HEK293T (cell line): ENCODE measurements around the gene DCUN1D2.

Experiments
- BHLHE40 ChIP-seq: fragments of 450-650 bp; IDR thresholded peaks from 2 replicates; pipeline ENCODE4 v1.6.1; 2016; ENCODE audit warnings: mild to moderate bottlenecking, moderate library complexity, borderline replicate concordance
- CTBP1 ChIP-seq: fragments of 450-650 bp; IDR thresholded peaks from 2 replicates; pipeline ENCODE4 v1.6.1; 2016; ENCODE audit warnings: borderline replicate concordance
- ELF4 ChIP-seq: fragments of 450-650 bp; IDR thresholded peaks from 2 replicates; pipeline ENCODE4 v1.6.1; 2017; ENCODE audit warnings: antibody characterized with exemption
- FOXA1 ChIP-seq: fragments of 450-650 bp; IDR thresholded peaks from 2 replicates; pipeline ENCODE4 v1.6.1; 2016; ENCODE audit warnings: mild to moderate bottlenecking
- FOXM1 ChIP-seq: fragments of 450-650 bp; IDR thresholded peaks from 2 replicates; pipeline ENCODE4 v1.6.1; 2017; ENCODE audit warnings: mild to moderate bottlenecking, borderline replicate concordance
- HDGF ChIP-seq: fragments of 450-650 bp; IDR thresholded peaks from 2 replicates; pipeline ENCODE4 v1.6.1; 2017; ENCODE audit warnings: antibody characterized with exemption, borderline replicate concordance
- L3MBTL2 ChIP-seq: fragments of 450-650 bp; conservative IDR thresholded peaks from 2 replicates; pipeline ENCODE4 v1.6.1; 2016; ENCODE audit warnings: mild to moderate bottlenecking
- LEF1 ChIP-seq: fragments of 450-650 bp; IDR thresholded peaks from 2 replicates; pipeline ENCODE4 v1.6.1; 2017; ENCODE audit warnings: mild to moderate bottlenecking, borderline replicate concordance
- SP1 ChIP-seq: fragments of 450-650 bp; IDR thresholded peaks from 2 replicates; pipeline ENCODE4 v1.6.1; 2017
- SUZ12 ChIP-seq: fragments of 450-650 bp; IDR thresholded peaks from 2 replicates; pipeline ENCODE4 v1.6.1; 2016; ENCODE audit warnings: mild to moderate bottlenecking
- TF ChIP-seq, protein P1 (sequence below): fragments of 450-650 bp; IDR thresholded peaks from 2 replicates; pipeline ENCODE4 v1.6.1; 2016

DNA sequence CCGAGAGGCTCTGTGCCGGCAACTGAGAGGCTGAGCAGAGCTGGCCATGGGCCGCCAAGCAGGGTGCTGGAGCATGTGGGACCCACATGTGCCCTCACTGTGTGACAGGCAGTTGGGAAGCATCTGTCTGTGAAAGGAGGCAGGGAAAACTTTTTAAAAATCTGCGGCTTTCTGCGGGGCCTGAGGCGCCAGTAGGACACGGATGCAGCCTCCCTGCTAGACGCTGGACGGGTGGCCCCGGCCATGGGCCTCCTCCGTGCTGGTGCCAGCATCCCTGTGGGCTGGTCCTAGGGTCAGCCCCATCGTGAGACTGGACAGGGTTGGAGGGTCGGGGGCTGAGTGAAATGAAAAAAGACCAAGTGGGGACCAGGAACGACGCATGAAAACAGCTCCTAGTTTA is 20.9 kb upstream of the DCUN1D2 start:
- TF ChIP-seq LEF1 = no peak
- TF ChIP-seq HDGF = no peak
- TF ChIP-seq BHLHE40 = no peak
- TF ChIP-seq SP1 = no peak
- no peak for TF ChIP-seq FOXM1
- TF ChIP-seq, protein P1, sequence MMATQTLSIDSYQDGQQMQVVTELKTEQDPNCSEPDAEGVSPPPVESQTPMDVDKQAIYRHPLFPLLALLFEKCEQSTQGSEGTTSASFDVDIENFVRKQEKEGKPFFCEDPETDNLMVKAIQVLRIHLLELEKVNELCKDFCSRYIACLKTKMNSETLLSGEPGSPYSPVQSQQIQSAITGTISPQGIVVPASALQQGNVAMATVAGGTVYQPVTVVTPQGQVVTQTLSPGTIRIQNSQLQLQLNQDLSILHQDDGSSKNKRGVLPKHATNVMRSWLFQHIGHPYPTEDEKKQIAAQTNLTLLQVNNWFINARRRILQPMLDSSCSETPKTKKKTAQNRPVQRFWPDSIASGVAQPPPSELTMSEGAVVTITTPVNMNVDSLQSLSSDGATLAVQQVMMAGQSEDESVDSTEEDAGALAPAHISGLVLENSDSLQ = no peak
- TF ChIP-seq SUZ12 = no peak
- TF ChIP-seq ELF4 = no peak
- TF ChIP-seq L3MBTL2 = no peak
- TF ChIP-seq FOXA1 = no peak
- no peak for TF ChIP-seq CTBP1
